ENCODE data around the gene TSKS. TPM values are rescaled to one million over a fixed set of nuclear protein-coding genes. Genes with fewer than 3 reads are reported as not detected.

TSKS gene
- polyA plus RNA-seq, 3 donors, result 0.37 to 0.81 (median 0.51) TPM

GRCh38 chr19:49787746-49788145, 24.6 kb upstream of the TSKS start:
- Histone ChIP-seq H3K9me3 (replicated peaks in 1 of 2; ENCODE audit: control insufficient read depth in 1 of 2, insufficient read depth in 1 of 2, low read length in 2 of 2) (no peaks in the 10 kb centered on the region), H3K4me1 (ENCODE audit: control insufficient read depth in 1 of 2, insufficient read depth in 2 of 2, low read length in 2 of 2) (no peaks in the 10 kb centered on the region), H3K36me3 (replicated peaks in 1 of 2; ENCODE audit: control insufficient read depth in 1 of 2, insufficient read depth in 2 of 2, low read length in 2 of 2) (peaks cover 83 to 100% of the 10 kb centered on the region in 2 donors), H3K4me3 (replicated peaks in 1 of 3; ENCODE audit: low read depth in 2 of 3, low read length in 3 of 3) (no peak overlapping the region), H3K9ac (ENCODE audit: insufficient read depth, low read length, poor library complexity, severe bottlenecking) (no peak overlapping the region), H3K27me3 (ENCODE audit: control insufficient read depth in 2 of 2, insufficient read depth in 2 of 2, low read length in 2 of 2) (no peaks in the 10 kb centered on the region), H3K4me2 (replicated peaks; ENCODE audit: extremely low read depth, low read length, poor library complexity, severe bottlenecking) (no peak overlapping the region), H2AFZ (ENCODE audit: insufficient read depth, low read depth, low read length, poor library complexity, severe bottlenecking) (no peak overlapping the region), H4K20me1 (ENCODE audit: insufficient read depth, low read length) (peaks cover 71% of the 10 kb centered on the region), H3K79me2 (ENCODE audit: insufficient read depth, low read length) (peaks cover 47% of the 10 kb centered on the region), H3K27ac (ENCODE audit: low read depth in 1 of 2, low read length in 2 of 2) (no peak overlapping the region)
- 97% methylated on average over 3 of the region's 5 CpGs for WGBS (ENCODE audit: insufficient coverage)
- Mint-ChIP-seq H3K27ac (no peak overlapping the region), H3K9me3 (peaks cover 0 to 5% (median 0%) of the 10 kb centered on the region in 7 donors), H3K4me1 (no peaks in the 10 kb centered on the region), H3K36me3 (peaks cover 84 to 100% of the 10 kb centered on the region in 2 donors), H3K4me3 (no peak overlapping the region), H3K27me3 (ENCODE audit: low read depth in 3 of 3) (peaks cover 0 to 2% (median 0%) of the 10 kb centered on the region in 3 donors)
- intact Hi-C loops (cut with micrococcal nuclease), result no loop called here
- DNase-seq, result no peak
- no peak for TF ChIP-seq CTCF (IDR thresholded peaks at IDR 0.05)

GRCh38 chr19:49786376-49786820, 23.3 kb upstream of the TSKS start:
- H3K9ac ChIP-seq (ENCODE audit: insufficient read depth, low read length, poor library complexity, severe bottlenecking), result no peak overlapping the region
- Mint-ChIP-seq H3K36me3 (peaks cover 80 to 97% of the 10 kb centered on the region in 2 donors), H3K27me3 (ENCODE audit: low read depth in 3 of 3) (no peaks in the 10 kb centered on the region), H3K27ac (peak overlapping the region in 2 of 7 donors; percentile 32 to 50), H3K4me1 (peaks cover 11% of the 10 kb centered on the region), H3K4me3 (no peak overlapping the region), H3K9me3 (peaks cover 0 to 5% (median 0%) of the 10 kb centered on the region in 7 donors)
- no peak for TF ChIP-seq CTCF (IDR thresholded peaks at IDR 0.05)
- no peak overlapping the region for H3K4me2 ChIP-seq (replicated peaks; ENCODE audit: extremely low read depth, low read length, poor library complexity, severe bottlenecking)
- over 99% methylated on average over 9 of the region's 9 CpGs for WGBS (ENCODE audit: insufficient coverage)
- DNase-seq, result no peak
- H3K27me3 ChIP-seq (ENCODE audit: control insufficient read depth in 2 of 2, insufficient read depth in 2 of 2, low read length in 2 of 2), result no peaks in the 10 kb centered on the region
- peaks cover 77 to 93% of the 10 kb centered on the region in 2 donors for H3K36me3 ChIP-seq (replicated peaks in 1 of 2; ENCODE audit: control insufficient read depth in 1 of 2, insufficient read depth in 2 of 2, low read length in 2 of 2)
- intact Hi-C loops (cut with micrococcal nuclease), result no loop called here
- H3K4me3 ChIP-seq (replicated peaks in 1 of 3; ENCODE audit: low read depth in 2 of 3, low read length in 3 of 3), result no peak overlapping the region
- H3K9me3 ChIP-seq (replicated peaks in 1 of 2; ENCODE audit: control insufficient read depth in 1 of 2, insufficient read depth in 1 of 2, low read length in 2 of 2), result no peaks in the 10 kb centered on the region
- peaks cover 10 to 12% of the 10 kb centered on the region in 2 donors for H3K4me1 ChIP-seq (ENCODE audit: control insufficient read depth in 1 of 2, insufficient read depth in 2 of 2, low read length in 2 of 2)
- peak overlapping the region in 1 of 2 donors; percentile 11 for H3K27ac ChIP-seq (ENCODE audit: low read depth in 1 of 2, low read length in 2 of 2)
- peaks cover 61% of the 10 kb centered on the region for H3K79me2 ChIP-seq (ENCODE audit: insufficient read depth, low read length)
- peaks cover 58% of the 10 kb centered on the region for H4K20me1 ChIP-seq (ENCODE audit: insufficient read depth, low read length)
- no peak overlapping the region for H2AFZ ChIP-seq (ENCODE audit: insufficient read depth, low read depth, low read length, poor library complexity, severe bottlenecking)
